Natural killer cell (primary cell): ENCODE measurements around the gene SCMH1. TPM values are rescaled to one million over a fixed set of nuclear protein-coding genes. Genes with fewer than 3 reads are reported as not detected.

Source experiments
- ATAC-seq, 3 donors: fragments of 150-1000 bp in 2 of 3; fragments of 200-7000 bp in 1 of 3; cut with Tn5 transposase; 1 replicate in 1 of 3; 2 replicates in 2 of 3; pipeline ENCODE4 v1.10.0; 2021; ENCODE audit warnings: mild to moderate bottlenecking in 2 of 3, moderate library complexity in 2 of 3
- DNase-seq, 2 donors: peaks; one replicate each; pipeline versions ENCODE4 v3.0.0 to v3.0.0-alpha.2; 2013 to 2021; ENCODE audit warnings: mixed read lengths in 1 of 2
- H3K27ac ChIP-seq: one replicate; pipeline ENCODE4 v1.5.1; 2013; ENCODE audit warnings: mild to moderate bottlenecking, low read length
- H3K27me3 ChIP-seq: one replicate; pipeline ENCODE4 v1.6.1; 2013; ENCODE audit warnings: low read length; ENCODE audit not compliant: control insufficient read depth, insufficient read depth
- H3K36me3 ChIP-seq: one replicate; pipeline ENCODE4 v1.6.1; 2013; ENCODE audit warnings: low read length; ENCODE audit not compliant: control insufficient read depth, insufficient read depth
- H3K4me1 ChIP-seq: one replicate; pipeline ENCODE4 v1.6.1; 2013; ENCODE audit warnings: low read length; ENCODE audit not compliant: control insufficient read depth, insufficient read depth
- H3K4me3 ChIP-seq: one replicate; pipeline ENCODE4 v1.5.1; 2013; ENCODE audit warnings: low read length
- H3K9me3 ChIP-seq: one replicate; pipeline ENCODE4 v1.6.1; 2013; ENCODE audit warnings: low read length; ENCODE audit not compliant: control insufficient read depth, insufficient read depth
- H3K27ac Mint-ChIP-seq, 2 donors: one replicate each; pipeline ENCODE4 v1.8.0; 2022; ENCODE audit warnings: mild to moderate bottlenecking in 2 of 2, mixed read lengths in 2 of 2, moderate library complexity in 1 of 2
- H3K27me3 Mint-ChIP-seq, 2 donors: one replicate each; pipeline ENCODE4 v1.8.0; 2022; ENCODE audit warnings: low read depth in 2 of 2, mixed read lengths in 2 of 2
- H3K36me3 Mint-ChIP-seq: one replicate; pipeline ENCODE4 v1.8.0; 2022; ENCODE audit warnings: mixed read lengths
- H3K4me1 Mint-ChIP-seq, 2 donors: one replicate each; pipeline ENCODE4 v1.8.0; 2022; ENCODE audit warnings: mixed read lengths in 2 of 2
- H3K4me3 Mint-ChIP-seq: one replicate; pipeline ENCODE4 v1.8.0; 2022; ENCODE audit warnings: mild to moderate bottlenecking, moderate library complexity, mixed read lengths
- H3K9me3 Mint-ChIP-seq, 2 donors: one replicate each; pipeline ENCODE4 v1.8.0; 2022; ENCODE audit warnings: mixed read lengths in 2 of 2
- CTCF ChIP-seq: fragments of 200-600 bp; IDR thresholded peaks from one replicate; pipeline ENCODE4 v1.8.0; 2022; ENCODE audit warnings: antibody characterized with exemption
- WGBS: methylation state at CpG from one replicate; pipeline ENCODE4 v1.1.7; 2013; ENCODE audit warnings: missing lambda C conversion rate; ENCODE audit not compliant: insufficient coverage; 5-methylcytosine and 5-hydroxymethylcytosine counted together
- intact Hi-C: fragments of 100-400 bp; cut with micrococcal nuclease; formaldehyde crosslinking; loops from one replicate; pipeline ENCODE4 v1.14.2; 2022
- total RNA-seq, 4 donors: library from RNA; stranded (reverse); fragments of 120-200 nt in 1 of 4; gene quantifications; one replicate each; pipeline versions ENCODE4 v1.2.3 to v1.2.4, GENCODE V29; 2013 to 2022

The SCMH1 gene
- total RNA-seq, 3 donors from 2014 or later (not counting 1 experiment from before 2014, with no cell fraction given): 8.3 to 10.2 (median 9.1) TPM

GRCh38 chr1:41175546-41175945 is 66.6 kb downstream of the SCMH1 start:
- no peaks in the 10 kb centered on the region for H3K36me3 Mint-ChIP-seq
- H3K27ac Mint-ChIP-seq: no peak overlapping the region
- no peaks in the 10 kb centered on the region for H3K27me3 ChIP-seq
- intact Hi-C loops: no loop called here
- TF ChIP-seq CTCF: no peak
- no peaks in the 10 kb centered on the region for H3K4me1 Mint-ChIP-seq
- no peak overlapping the region for H3K27ac ChIP-seq
- no peak overlapping the region for H3K4me3 ChIP-seq
- H3K27me3 Mint-ChIP-seq: no peaks in the 10 kb centered on the region
- DNase-seq (no peak), ATAC-seq (no peak)
- H3K9me3 ChIP-seq: no peaks in the 10 kb centered on the region
- no peaks in the 10 kb centered on the region for H3K4me1 ChIP-seq
- H3K4me3 Mint-ChIP-seq: no peak overlapping the region
- H3K9me3 Mint-ChIP-seq: peaks cover 0 to 5% of the 10 kb centered on the region in 2 donors
- H3K36me3 ChIP-seq: no peaks in the 10 kb centered on the region

- Histone ChIP-seq H3K36me3 (no peaks in the 10 kb centered on the region), H3K4me3 (no peak overlapping the region), H3K9me3 (no peaks in the 10 kb centered on the region), H3K27ac (no peak overlapping the region), H3K4me1 (no peaks in the 10 kb centered on the region), H3K27me3 (no peaks in the 10 kb centered on the region)
- H3K27ac Mint-ChIP-seq: no peak overlapping the region
- TF ChIP-seq CTCF: no peak
- ATAC-seq: no peak
- H3K4me3 Mint-ChIP-seq: no peak overlapping the region
- H3K36me3 Mint-ChIP-seq: no peaks in the 10 kb centered on the region
- intact Hi-C loops: no loop called here
- WGBS: 100% methylated on average over 1 of the region's 1 CpG
- peaks cover 0 to 5% of the 10 kb centered on the region in 2 donors for H3K9me3 Mint-ChIP-seq
- no peaks in the 10 kb centered on the region for H3K27me3 Mint-ChIP-seq
- DNase-seq: no peak
- no peaks in the 10 kb centered on the region for H3K4me1 Mint-ChIP-seq
These were observed 67.9 kb downstream of the SCMH1 start for GRCh38 chr1:41174170-41174569.

- no peak for TF ChIP-seq CTCF
- Mint-ChIP-seq H3K9me3 (peaks cover 0 to 5% of the 10 kb centered on the region in 2 donors), H3K4me1 (no peaks in the 10 kb centered on the region), H3K27ac (no peak overlapping the region), H3K36me3 (peaks cover 1% of the 10 kb centered on the region), H3K27me3 (no peaks in the 10 kb centered on the region), H3K4me3 (no peak overlapping the region)
- intact Hi-C loops: no loop called here
- Histone ChIP-seq H3K9me3 (no peaks in the 10 kb centered on the region), H3K27me3 (no peaks in the 10 kb centered on the region), H3K4me1 (no peaks in the 10 kb centered on the region), H3K27ac (no peak overlapping the region), H3K36me3 (no peaks in the 10 kb centered on the region), H3K4me3 (no peak overlapping the region)
- no peak for DNase-seq
- no peak for ATAC-seq
These were observed 68.5 kb downstream of the SCMH1 start for GRCh38 chr1:41173651-41174050.

- no peak overlapping the region for H3K27ac ChIP-seq
- no peaks in the 10 kb centered on the region for H3K27me3 Mint-ChIP-seq
- H3K4me3 ChIP-seq: no peak overlapping the region
- ATAC-seq (no peak), DNase-seq (no peak)
- peaks cover 17% of the 10 kb centered on the region for H3K36me3 Mint-ChIP-seq
- H3K9me3 ChIP-seq: peaks cover 3% of the 10 kb centered on the region
- H3K4me1 ChIP-seq: no peaks in the 10 kb centered on the region
- WGBS: 80% methylated on average over 1 of the region's 1 CpG
- H3K4me1 Mint-ChIP-seq: no peaks in the 10 kb centered on the region
- no peaks in the 10 kb centered on the region for H3K27me3 ChIP-seq
- no peaks in the 10 kb centered on the region for H3K36me3 ChIP-seq
- no peak overlapping the region for H3K4me3 Mint-ChIP-seq
- intact Hi-C loops: no loop called here
- no peak overlapping the region for H3K27ac Mint-ChIP-seq
- H3K9me3 Mint-ChIP-seq: peaks cover 3 to 10% of the 10 kb centered on the region in 2 donors
- TF ChIP-seq CTCF: no peak
These were observed 70.7 kb downstream of the SCMH1 start for GRCh38 chr1:41171266-41171874.
